ENCODE data around the gene DNASE1L1. TPM values are rescaled to one million over a fixed set of nuclear protein-coding genes. Genes with fewer than 3 reads are reported as not detected.
A peak's percentile ranks its signal among the peaks of the same experiment; 100 is the strongest.

DNASE1L1 gene
- total RNA-seq, 1 donor from 2014 or later, result 14.2 TPM

DNA sequence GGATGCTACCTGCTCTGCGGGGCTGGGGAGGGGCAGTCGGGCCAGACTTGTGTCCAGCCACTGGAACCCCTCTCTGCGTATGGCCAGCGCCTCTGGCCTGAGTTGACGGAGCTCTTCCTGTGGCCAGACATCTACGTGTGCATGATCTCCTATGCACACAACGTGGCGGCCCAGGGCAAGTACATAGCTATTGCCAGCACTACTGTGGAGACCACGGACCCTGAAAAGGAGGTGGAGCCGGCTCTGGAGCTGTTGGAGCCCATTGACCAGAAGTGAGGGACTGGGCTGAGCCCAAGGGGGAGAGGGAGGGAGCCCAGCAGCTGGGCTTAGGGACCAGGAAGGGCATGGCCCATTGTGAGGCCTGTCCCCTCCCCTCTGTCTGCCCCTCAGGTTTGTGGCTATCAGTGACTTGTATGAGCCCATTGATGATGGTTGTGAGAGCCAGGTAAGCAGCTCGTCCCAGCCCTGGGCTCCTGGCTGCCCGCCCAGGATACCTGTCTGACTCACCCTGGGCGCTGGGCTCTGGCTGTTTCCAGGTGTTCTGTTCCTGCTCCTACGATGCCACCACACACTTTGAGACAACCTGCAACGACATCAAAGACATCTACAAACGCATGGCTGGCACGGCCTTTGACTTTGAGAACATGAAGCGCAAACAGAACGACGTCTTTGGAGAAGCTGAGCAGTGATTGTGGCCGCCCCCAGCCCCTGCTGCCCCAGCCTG lies 33.1 kb upstream of the DNASE1L1 start:
- H3K36me3 ChIP-seq, result no peaks in the 10 kb centered on the region
- H4K20me1 ChIP-seq (ENCODE audit: low read depth), result peaks cover 50% of the 10 kb centered on the region
- no peak for DNase-seq (ENCODE audit: low spot score)
- Mint-ChIP-seq H3K36me3 (peaks cover 4% of the 10 kb centered on the region), H3K27me3 (ENCODE audit: insufficient read depth, low read depth) (peaks cover 17% of the 10 kb centered on the region), H3K9me3 (peaks cover 23% of the 10 kb centered on the region), H3K4me1 (peaks cover 10% of the 10 kb centered on the region), H3K4me3 (peak overlapping the region; percentile 83), H3K27ac (no peak overlapping the region)
- H3K79me2 ChIP-seq (ENCODE audit: low read depth), result peaks cover 48% of the 10 kb centered on the region
- H3K4me1 ChIP-seq, result no peaks in the 10 kb centered on the region
- TF ChIP-seq EZH2 (IDR thresholded peaks at IDR 0.05), result no peak
- no peak for TF ChIP-seq EZH2phosphoT487 (IDR thresholded peaks at IDR 0.05)
- TF ChIP-seq, protein P1, sequence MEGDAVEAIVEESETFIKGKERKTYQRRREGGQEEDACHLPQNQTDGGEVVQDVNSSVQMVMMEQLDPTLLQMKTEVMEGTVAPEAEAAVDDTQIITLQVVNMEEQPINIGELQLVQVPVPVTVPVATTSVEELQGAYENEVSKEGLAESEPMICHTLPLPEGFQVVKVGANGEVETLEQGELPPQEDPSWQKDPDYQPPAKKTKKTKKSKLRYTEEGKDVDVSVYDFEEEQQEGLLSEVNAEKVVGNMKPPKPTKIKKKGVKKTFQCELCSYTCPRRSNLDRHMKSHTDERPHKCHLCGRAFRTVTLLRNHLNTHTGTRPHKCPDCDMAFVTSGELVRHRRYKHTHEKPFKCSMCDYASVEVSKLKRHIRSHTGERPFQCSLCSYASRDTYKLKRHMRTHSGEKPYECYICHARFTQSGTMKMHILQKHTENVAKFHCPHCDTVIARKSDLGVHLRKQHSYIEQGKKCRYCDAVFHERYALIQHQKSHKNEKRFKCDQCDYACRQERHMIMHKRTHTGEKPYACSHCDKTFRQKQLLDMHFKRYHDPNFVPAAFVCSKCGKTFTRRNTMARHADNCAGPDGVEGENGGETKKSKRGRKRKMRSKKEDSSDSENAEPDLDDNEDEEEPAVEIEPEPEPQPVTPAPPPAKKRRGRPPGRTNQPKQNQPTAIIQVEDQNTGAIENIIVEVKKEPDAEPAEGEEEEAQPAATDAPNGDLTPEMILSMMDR (IDR thresholded peaks at IDR 0.05), result no peak
- no peak overlapping the region for H3K27ac ChIP-seq
- H3K9me3 ChIP-seq (ENCODE audit: low read depth), result no peaks in the 10 kb centered on the region
- no peak overlapping the region for H3K9ac ChIP-seq
- no peak overlapping the region for H3K4me2 ChIP-seq
- H2AFZ ChIP-seq (replicated peaks), result no peak overlapping the region
- H3K4me3 ChIP-seq, result no peak overlapping the region
- H3F3A ChIP-seq (ENCODE audit: low read depth), result peaks cover 11% of the 10 kb centered on the region
- no peaks in the 10 kb centered on the region for H3K27me3 ChIP-seq

DNA sequence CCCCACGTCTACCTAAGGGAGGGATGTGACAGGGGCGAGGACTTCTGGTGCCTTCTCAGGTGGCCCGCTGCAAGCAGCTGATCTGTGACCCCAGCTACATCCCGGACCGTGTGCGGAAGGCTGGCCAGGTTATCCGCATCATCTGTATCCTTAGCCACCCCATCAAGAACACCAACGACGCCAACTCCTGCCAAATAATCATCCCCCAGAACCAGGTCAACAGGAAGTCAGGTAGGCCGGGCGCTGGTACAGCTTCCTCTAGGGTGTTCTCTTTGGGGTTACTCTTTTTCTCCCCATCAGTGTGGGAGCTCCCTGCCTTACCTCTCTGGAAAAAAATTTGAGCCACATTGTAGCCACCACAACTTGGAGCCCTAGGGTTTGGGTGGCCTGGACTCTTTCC lies 32.5 kb upstream of the DNASE1L1 start:
- Mint-ChIP-seq H3K4me1 (peaks cover 10% of the 10 kb centered on the region), H3K27me3 (ENCODE audit: insufficient read depth, low read depth) (peaks cover 13% of the 10 kb centered on the region), H3K27ac (no peak overlapping the region), H3K4me3 (no peak overlapping the region), H3K9me3 (peaks cover 20% of the 10 kb centered on the region), H3K36me3 (peaks cover 2% of the 10 kb centered on the region)
- no peak for TF ChIP-seq EZH2 (IDR thresholded peaks at IDR 0.05)
- TF ChIP-seq EZH2phosphoT487 (IDR thresholded peaks at IDR 0.05), result no peak
- TF ChIP-seq, protein P1 (IDR thresholded peaks at IDR 0.05), result no peak
- Histone ChIP-seq H3K4me2 (no peak overlapping the region), H3K27me3 (no peaks in the 10 kb centered on the region), H3K4me3 (no peak overlapping the region), H3K9me3 (ENCODE audit: low read depth) (no peaks in the 10 kb centered on the region), H3K27ac (no peak overlapping the region), H3K36me3 (no peaks in the 10 kb centered on the region), H3F3A (ENCODE audit: low read depth) (peaks cover 11% of the 10 kb centered on the region), H3K9ac (no peak overlapping the region), H3K4me1 (no peaks in the 10 kb centered on the region), H3K79me2 (ENCODE audit: low read depth) (peaks cover 49% of the 10 kb centered on the region), H2AFZ (replicated peaks) (no peak overlapping the region), H4K20me1 (ENCODE audit: low read depth) (peaks cover 50% of the 10 kb centered on the region)
- DNase-seq (ENCODE audit: low spot score), result no peak

DNA sequence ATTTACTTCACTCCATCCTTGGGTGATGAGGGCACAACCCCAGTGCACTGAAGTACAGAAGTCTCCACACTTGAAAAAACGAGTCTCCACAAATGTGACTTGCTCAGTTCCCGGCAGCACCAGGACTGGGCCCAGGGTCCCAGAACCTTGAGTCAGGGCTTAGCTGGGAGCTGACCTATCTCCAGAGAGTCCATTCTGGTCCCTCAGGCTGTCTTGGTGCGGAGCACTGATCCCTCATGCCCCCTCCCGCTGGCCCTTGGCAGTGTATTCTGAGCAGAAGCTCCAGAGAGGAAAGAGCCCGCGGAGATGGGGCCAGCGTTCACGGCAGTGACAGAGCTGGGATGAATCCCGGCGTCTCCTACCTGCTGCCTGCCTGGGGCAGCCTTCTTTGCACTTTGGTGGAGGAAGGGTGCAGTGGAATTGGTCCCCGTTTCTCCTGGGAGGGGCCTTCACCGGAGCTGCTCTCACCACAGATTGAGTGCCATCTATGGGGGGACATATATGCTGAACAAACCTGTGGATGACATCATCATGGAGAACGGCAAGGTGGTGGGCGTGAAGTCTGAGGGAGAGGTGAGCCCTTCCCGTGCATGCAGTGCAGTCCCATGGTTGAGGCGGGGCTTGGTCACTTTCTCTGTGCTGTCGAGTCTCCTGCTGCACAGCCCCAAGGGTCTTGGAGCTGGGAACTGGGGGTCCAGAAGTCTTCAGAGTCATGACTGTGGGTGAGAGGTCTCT lies 31.7 kb upstream of the DNASE1L1 start:
- Histone ChIP-seq H3K4me2 (no peak overlapping the region), H3F3A (ENCODE audit: low read depth) (peaks cover 18% of the 10 kb centered on the region), H3K9me3 (ENCODE audit: low read depth) (no peaks in the 10 kb centered on the region), H3K36me3 (no peaks in the 10 kb centered on the region), H3K79me2 (ENCODE audit: low read depth) (peaks cover 49% of the 10 kb centered on the region), H3K27me3 (no peaks in the 10 kb centered on the region), H3K4me1 (no peaks in the 10 kb centered on the region), H4K20me1 (ENCODE audit: low read depth) (peaks cover 50% of the 10 kb centered on the region), H3K27ac (no peak overlapping the region), H3K9ac (no peak overlapping the region), H2AFZ (replicated peaks) (no peak overlapping the region), H3K4me3 (no peak overlapping the region)
- peaks cover 16% of the 10 kb centered on the region for H3K4me1 Mint-ChIP-seq
- peaks cover 6% of the 10 kb centered on the region for H3K36me3 Mint-ChIP-seq
- peaks cover 13% of the 10 kb centered on the region for H3K27me3 Mint-ChIP-seq (ENCODE audit: insufficient read depth, low read depth)
- no peak overlapping the region for H3K4me3 Mint-ChIP-seq
- no peak overlapping the region for H3K27ac Mint-ChIP-seq
- peaks cover 26% of the 10 kb centered on the region for H3K9me3 Mint-ChIP-seq
- no peak for DNase-seq (ENCODE audit: low spot score)
- TF ChIP-seq EZH2phosphoT487 (IDR thresholded peaks at IDR 0.05) (no peak), EZH2 (IDR thresholded peaks at IDR 0.05) (no peak)
- TF ChIP-seq, protein P1 (IDR thresholded peaks at IDR 0.05), result no peak
